GM23248 (cell line): ENCODE measurements around the gene NHLRC2.

ENCODE experiments used
- EZH2 ChIP-seq: fragments of 200-600 bp; sonication (generic); IDR thresholded peaks from 2 replicates; pipeline ENCODE4 v1.6.1; 2018; ENCODE audit warnings: antibody characterized with exemption, mild to moderate bottlenecking; ENCODE audit not compliant: insufficient read depth, poor library complexity, severe bottlenecking
- EZH2phosphoT487 ChIP-seq: fragments of 200-600 bp; sonication (generic); IDR thresholded peaks from 2 replicates; pipeline ENCODE4 v1.6.1; 2018; ENCODE audit warnings: antibody characterized with exemption, moderate library complexity, mild to moderate bottlenecking, low read depth; ENCODE audit not compliant: insufficient read depth

- TF ChIP-seq EZH2 (no peak), EZH2phosphoT487 (no peak)
These were observed 45.6 kb downstream of the NHLRC2 start for GRCh38 chr10:113899952-113900598.
